Transverse colon (tissue), 4 donors: ENCODE results near the gene TAOK2.

Experiments
- EP300 ChIP-seq: sonication (generic); formaldehyde crosslinking; IDR thresholded peaks from one replicate; pipeline ENCODE4 v1.6.1; 2017; ENCODE audit warnings: antibody characterized with exemption, low read depth
- POLR2A ChIP-seq: fragments of 450-650 bp; IDR thresholded peaks from one replicate; pipeline ENCODE4 v1.6.1; 2016; ENCODE audit warnings: antibody characterized with exemption, mild to moderate bottlenecking, moderate library complexity
- POLR2AphosphoS5 ChIP-seq, 3 donors: sonication (generic); formaldehyde crosslinking; IDR thresholded peaks; one replicate each; pipeline ENCODE4 v1.6.1; 2016; ENCODE audit warnings: antibody characterized with exemption in 3 of 3
- TF ChIP-seq, protein P1 (sequence below), 5 experiments: fragments of 200-600 bp in 3 of 5; fragments of 450-650 bp in 2 of 5; sonication (generic) in 3 of 5; IDR thresholded peaks; 1 replicate in 2 of 5; 2 replicates in 3 of 5; pipeline ENCODE4 v1.5.1; 2016 to 2017; ENCODE audit warnings: antibody characterized with exemption in 5 of 5, inconsistent platforms in 3 of 5, mild to moderate bottlenecking in 2 of 5, moderate library complexity in 1 of 5

GRCh38 chr16:30028438-30029076 is 54.9 kb downstream of the TAOK2 start:
- TF ChIP-seq POLR2A, result no peak
- TF ChIP-seq, protein P1, sequence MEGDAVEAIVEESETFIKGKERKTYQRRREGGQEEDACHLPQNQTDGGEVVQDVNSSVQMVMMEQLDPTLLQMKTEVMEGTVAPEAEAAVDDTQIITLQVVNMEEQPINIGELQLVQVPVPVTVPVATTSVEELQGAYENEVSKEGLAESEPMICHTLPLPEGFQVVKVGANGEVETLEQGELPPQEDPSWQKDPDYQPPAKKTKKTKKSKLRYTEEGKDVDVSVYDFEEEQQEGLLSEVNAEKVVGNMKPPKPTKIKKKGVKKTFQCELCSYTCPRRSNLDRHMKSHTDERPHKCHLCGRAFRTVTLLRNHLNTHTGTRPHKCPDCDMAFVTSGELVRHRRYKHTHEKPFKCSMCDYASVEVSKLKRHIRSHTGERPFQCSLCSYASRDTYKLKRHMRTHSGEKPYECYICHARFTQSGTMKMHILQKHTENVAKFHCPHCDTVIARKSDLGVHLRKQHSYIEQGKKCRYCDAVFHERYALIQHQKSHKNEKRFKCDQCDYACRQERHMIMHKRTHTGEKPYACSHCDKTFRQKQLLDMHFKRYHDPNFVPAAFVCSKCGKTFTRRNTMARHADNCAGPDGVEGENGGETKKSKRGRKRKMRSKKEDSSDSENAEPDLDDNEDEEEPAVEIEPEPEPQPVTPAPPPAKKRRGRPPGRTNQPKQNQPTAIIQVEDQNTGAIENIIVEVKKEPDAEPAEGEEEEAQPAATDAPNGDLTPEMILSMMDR (IDR thresholded peaks at IDR 0.05), result no peak
- no peak for TF ChIP-seq EP300
- TF ChIP-seq POLR2AphosphoS5 (IDR thresholded peaks at IDR 0.05), result no peak
